H9 (cell line): ENCODE results near the gene KRT9. TPM values are rescaled to one million over a fixed set of nuclear protein-coding genes. Genes with fewer than 3 reads are reported as not detected.

Source experiments
- DNase-seq: peaks from one replicate; pipeline ENCODE4 v3.0.0-alpha.2; 2017
- H2AFZ ChIP-seq: one replicate; pipeline ENCODE4 v1.6.1; 2013; ENCODE audit warnings: mild to moderate bottlenecking, low read length, control low read depth, moderate library complexity
- H2AK5ac ChIP-seq: 2 replicates; pipeline ENCODE4 v1.6.1; 2013; ENCODE audit warnings: low read length, control low read depth, mixed read lengths; ENCODE audit not compliant: insufficient read length
- H2BK120ac ChIP-seq: one replicate; pipeline ENCODE4 v1.6.1; 2013; ENCODE audit warnings: low read depth, mild to moderate bottlenecking, low read length, control low read depth, inconsistent platforms; ENCODE audit not compliant: poor library complexity, severe bottlenecking
- H2BK12ac ChIP-seq: 2 replicates; pipeline ENCODE4 v1.6.1; 2013; ENCODE audit warnings: low read length, control low read depth, mixed read lengths, low read depth; ENCODE audit not compliant: insufficient read length
- H2BK15ac ChIP-seq: 2 replicates; pipeline ENCODE4 v1.6.1; 2013; ENCODE audit warnings: low read depth, low read length, control low read depth
- H2BK20ac ChIP-seq: one replicate; pipeline ENCODE4 v1.6.1; 2013; ENCODE audit warnings: low read depth, mild to moderate bottlenecking, low read length, control low read depth, inconsistent platforms; ENCODE audit not compliant: poor library complexity, severe bottlenecking
- H2BK5ac ChIP-seq: 2 replicates; pipeline ENCODE4 v1.6.1; 2013; ENCODE audit warnings: low read length, control low read depth, mixed read lengths; ENCODE audit not compliant: insufficient read length
- H3K14ac ChIP-seq: 2 replicates; pipeline ENCODE4 v1.6.1; 2013; ENCODE audit warnings: low read length, control low read depth; ENCODE audit not compliant: insufficient read depth
- H3K18ac ChIP-seq: 2 replicates; pipeline ENCODE4 v1.6.1; 2013; ENCODE audit warnings: low read depth, mild to moderate bottlenecking, mixed read lengths, low read length, control low read depth; ENCODE audit not compliant: insufficient read length
- H3K23ac ChIP-seq: 2 replicates; pipeline ENCODE4 v1.6.1; 2013; ENCODE audit warnings: low read length, control low read depth, mixed read lengths, low read depth; ENCODE audit not compliant: insufficient read length
- H3K23me2 ChIP-seq: 2 replicates; pipeline ENCODE4 v1.6.1; 2013; ENCODE audit warnings: low read depth, mild to moderate bottlenecking, mixed read lengths, low read length, control low read depth; ENCODE audit not compliant: insufficient read length, poor library complexity, severe bottlenecking
- H3K27ac ChIP-seq: 2 replicates; pipeline ENCODE4 v1.5.1; 2013; ENCODE audit warnings: low read length, control low read depth, mixed read lengths, low read depth; ENCODE audit not compliant: insufficient read length
- H3K27me3 ChIP-seq: 2 replicates; pipeline ENCODE4 v1.6.1; 2013; ENCODE audit warnings: low read length, control low read depth, inconsistent platforms; ENCODE audit not compliant: insufficient read depth
- H3K4ac ChIP-seq: 2 replicates; pipeline ENCODE4 v1.6.1; 2013; ENCODE audit warnings: low read depth, mild to moderate bottlenecking, control low read depth, inconsistent platforms, low read length, moderate library complexity
- H3K4me1 ChIP-seq: 2 replicates; pipeline ENCODE4 v1.6.1; 2013; ENCODE audit warnings: low read length, control low read depth, inconsistent platforms; ENCODE audit not compliant: insufficient read depth
- H3K4me2 ChIP-seq: 2 replicates; pipeline ENCODE4 v1.6.1; 2013; ENCODE audit warnings: low read length, control low read depth, mixed read lengths; ENCODE audit not compliant: insufficient read length, insufficient read depth
- H3K56ac ChIP-seq: 2 replicates; pipeline ENCODE4 v1.6.1; 2013; ENCODE audit warnings: low read depth, mild to moderate bottlenecking, mixed read lengths, low read length, control low read depth; ENCODE audit not compliant: insufficient read length
- H3K79me1 ChIP-seq: 2 replicates; pipeline ENCODE4 v1.6.1; 2013; ENCODE audit warnings: low read depth, mild to moderate bottlenecking, moderate library complexity, low read length, control low read depth, inconsistent platforms; ENCODE audit not compliant: insufficient read depth, poor library complexity, severe bottlenecking
- H3K79me2 ChIP-seq: 2 replicates; pipeline ENCODE4 v1.6.1; 2013; ENCODE audit warnings: low read length, control low read depth, inconsistent platforms; ENCODE audit not compliant: insufficient read depth
- H3K9ac ChIP-seq: 2 replicates; pipeline ENCODE4 v1.6.1; 2013; ENCODE audit warnings: low read length, control low read depth, mixed read lengths; ENCODE audit not compliant: insufficient read length; ENCODE audit errors: extremely low read depth
- H3K9me3 ChIP-seq: one replicate; pipeline ENCODE4 v1.6.1; 2013; ENCODE audit warnings: low read depth, low read length, inconsistent platforms; ENCODE audit not compliant: control insufficient read depth
- H3T11ph ChIP-seq: one replicate; pipeline ENCODE4 v1.6.1; 2013; ENCODE audit warnings: mild to moderate bottlenecking, low read length, control low read depth, inconsistent platforms
- H4K20me1 ChIP-seq: one replicate; pipeline ENCODE4 v1.6.1; 2013; ENCODE audit not compliant: control insufficient read depth, insufficient read length, insufficient read depth
- H4K5ac ChIP-seq: 2 replicates; pipeline ENCODE4 v1.6.1; 2013; ENCODE audit warnings: low read depth, mild to moderate bottlenecking, mixed read lengths, low read length, control low read depth; ENCODE audit not compliant: insufficient read length
- H4K8ac ChIP-seq: replicated peaks from 2 replicates; pipeline ENCODE4 v1.6.1; 2013; ENCODE audit warnings: low read length, control low read depth, mixed read lengths, low read depth; ENCODE audit not compliant: insufficient read length
- H4K91ac ChIP-seq: 2 replicates; pipeline ENCODE4 v1.6.1; 2013; ENCODE audit warnings: low read depth, mild to moderate bottlenecking, moderate library complexity, mixed read lengths, low read length, control low read depth; ENCODE audit not compliant: insufficient read length
- H3K27ac Mint-ChIP-seq, 3 experiments: 2 replicates in 2 of 3; 3 replicates in 1 of 3; pipeline ENCODE4 v1.8.0; 2020 to 2021; ENCODE audit warnings: mixed read lengths in 3 of 3, mild to moderate bottlenecking in 1 of 3, moderate library complexity in 1 of 3
- H3K27me3 Mint-ChIP-seq: 2 replicates; pipeline ENCODE4 v1.8.0; 2021; ENCODE audit warnings: low read depth, mild to moderate bottlenecking, moderate library complexity, mixed read lengths
- H3K36me3 Mint-ChIP-seq, 3 experiments: 2 replicates in 2 of 3; 3 replicates in 1 of 3; pipeline ENCODE4 v1.8.0; 2020 to 2021; ENCODE audit warnings: low read depth in 3 of 3, mixed read lengths in 3 of 3; ENCODE audit not compliant: insufficient read depth in 1 of 3
- H3K4me1 Mint-ChIP-seq, 2 experiments: 2 replicates each; pipeline ENCODE4 v1.8.0; 2020; ENCODE audit warnings: mixed read lengths in 2 of 2
- H3K4me3 Mint-ChIP-seq, 2 experiments: 2 replicates in 1 of 2; 3 replicates in 1 of 2; pipeline ENCODE4 v1.8.0; 2020 to 2021; ENCODE audit warnings: mild to moderate bottlenecking in 2 of 2, mixed read lengths in 2 of 2, moderate library complexity in 1 of 2
- H3K9me3 Mint-ChIP-seq, 2 experiments: 2 replicates in 1 of 2; 3 replicates in 1 of 2; pipeline ENCODE4 v1.8.0; 2020; ENCODE audit warnings: mild to moderate bottlenecking in 2 of 2, mixed read lengths in 2 of 2, moderate library complexity in 1 of 2
- WGBS: extraction: QIAGEN DNeasy Blood & Tissue Kit; methylation state at CpG from one replicate; pipeline ENCODE4 v1.1.7; 2013; ENCODE audit warnings: missing lambda C conversion rate, low lambda C conversion rate, mixed read lengths; ENCODE audit not compliant: insufficient read length; ENCODE audit errors: extremely low coverage; 5-methylcytosine and 5-hydroxymethylcytosine counted together
- total RNA-seq: library from RNA; stranded (reverse); gene quantifications from 2 replicates; pipeline ENCODE4 v1.2.1, GENCODE V29; 2021
- TF ChIP-seq, protein P1 (sequence below): fragments of 200-600 bp; sonication (generic); conservative IDR thresholded peaks from 3 replicates; pipeline ENCODE4 v1.8.0; 2021; ENCODE audit warnings: antibody characterized with exemption, mild to moderate bottlenecking

Gene KRT9
- total RNA-seq, 1 experiment from 2014 or later, result not detected

DNA sequence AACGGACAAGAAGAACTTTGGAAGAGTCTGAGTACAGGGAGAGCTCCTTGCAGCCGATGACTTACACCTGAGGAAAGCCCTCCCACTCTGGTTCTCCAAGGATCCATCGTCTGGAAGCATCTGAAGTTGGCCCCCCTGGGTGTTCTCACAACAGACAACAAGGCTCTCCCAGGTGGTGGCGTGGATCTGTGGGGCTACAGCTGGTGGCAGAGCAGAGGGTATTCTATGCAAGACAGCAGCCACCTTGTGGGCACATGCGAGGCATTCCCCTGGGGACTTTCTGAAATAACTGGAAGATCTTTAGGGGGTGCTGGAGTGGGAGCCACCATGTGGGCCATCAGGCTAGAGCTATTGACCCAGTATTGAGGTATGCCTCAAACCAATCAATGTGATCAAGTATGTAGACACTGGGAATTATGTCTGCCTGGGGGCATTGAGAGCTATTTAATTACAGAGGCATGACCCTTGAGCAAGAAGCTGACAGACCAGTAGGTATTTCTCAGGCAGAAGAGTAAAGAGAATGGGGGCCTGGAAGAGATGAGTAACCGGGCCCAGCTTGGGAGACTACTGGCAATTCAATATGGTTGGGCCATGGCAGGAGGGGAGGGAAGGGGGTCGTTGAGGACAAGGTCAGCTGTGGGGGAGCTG, 36.8 kb downstream of the KRT9 start:
- no CpG with 5 or more reads among the region's 7 CpGs for WGBS
- Mint-ChIP-seq H3K9me3 (no peaks in the 10 kb centered on the region; a peak in 1 of 5 replicates), H3K27me3 (peaks cover 26% of the 10 kb centered on the region), H3K36me3 (no peaks in the 10 kb centered on the region), H3K4me3 (no peak overlapping the region), H3K27ac (peak overlapping the region in 1 of 3 experiments; percentile 28; a peak in 1 of 7 replicates), H3K4me1 (peaks cover 36 to 50% of the 10 kb centered on the region in 2 experiments)
- no peaks in the 10 kb centered on the region for H3K9me3 ChIP-seq
- H3K79me2 ChIP-seq, result no peaks in the 10 kb centered on the region
- H2BK12ac ChIP-seq, result no peak overlapping the region
- H2BK5ac ChIP-seq, result no peak overlapping the region
- no peak overlapping the region for H3T11ph ChIP-seq
- DNase-seq, result no peak
- peaks cover 2% of the 10 kb centered on the region; the same call in 1 of the 2 replicates for H3K4me1 ChIP-seq
- H3K18ac ChIP-seq, result no peak overlapping the region
- no peak overlapping the region for H3K9ac ChIP-seq
- H3K23me2 ChIP-seq, result no peaks in the 10 kb centered on the region
- H4K5ac ChIP-seq, result no peak overlapping the region
- H3K4me2 ChIP-seq, result no peak overlapping the region
- H4K91ac ChIP-seq, result no peak overlapping the region
- no peaks in the 10 kb centered on the region for H3K27me3 ChIP-seq
- H2BK120ac ChIP-seq, result no peak overlapping the region
- TF ChIP-seq, protein P1, sequence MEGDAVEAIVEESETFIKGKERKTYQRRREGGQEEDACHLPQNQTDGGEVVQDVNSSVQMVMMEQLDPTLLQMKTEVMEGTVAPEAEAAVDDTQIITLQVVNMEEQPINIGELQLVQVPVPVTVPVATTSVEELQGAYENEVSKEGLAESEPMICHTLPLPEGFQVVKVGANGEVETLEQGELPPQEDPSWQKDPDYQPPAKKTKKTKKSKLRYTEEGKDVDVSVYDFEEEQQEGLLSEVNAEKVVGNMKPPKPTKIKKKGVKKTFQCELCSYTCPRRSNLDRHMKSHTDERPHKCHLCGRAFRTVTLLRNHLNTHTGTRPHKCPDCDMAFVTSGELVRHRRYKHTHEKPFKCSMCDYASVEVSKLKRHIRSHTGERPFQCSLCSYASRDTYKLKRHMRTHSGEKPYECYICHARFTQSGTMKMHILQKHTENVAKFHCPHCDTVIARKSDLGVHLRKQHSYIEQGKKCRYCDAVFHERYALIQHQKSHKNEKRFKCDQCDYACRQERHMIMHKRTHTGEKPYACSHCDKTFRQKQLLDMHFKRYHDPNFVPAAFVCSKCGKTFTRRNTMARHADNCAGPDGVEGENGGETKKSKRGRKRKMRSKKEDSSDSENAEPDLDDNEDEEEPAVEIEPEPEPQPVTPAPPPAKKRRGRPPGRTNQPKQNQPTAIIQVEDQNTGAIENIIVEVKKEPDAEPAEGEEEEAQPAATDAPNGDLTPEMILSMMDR, result no peak; the same call in 2 of the 3 replicates
- no peak overlapping the region for H3K56ac ChIP-seq
- no peaks in the 10 kb centered on the region for H3K79me1 ChIP-seq
- H2BK15ac ChIP-seq, result no peak overlapping the region
- H2BK20ac ChIP-seq, result no peak overlapping the region
- no peaks in the 10 kb centered on the region for H4K20me1 ChIP-seq
- H3K27ac ChIP-seq, result no peak overlapping the region
- no peak overlapping the region for H2AFZ ChIP-seq
- H3K4ac ChIP-seq, result no peak overlapping the region
- no peak overlapping the region for H3K23ac ChIP-seq
- no peak overlapping the region for H3K14ac ChIP-seq
- no peak overlapping the region for H4K8ac ChIP-seq
- H2AK5ac ChIP-seq, result no peak overlapping the region
